Raji (cell line): Measurements from ENCODE around the gene ACSBG1.

ENCODE experiments used
- POLR2A ChIP-seq: IDR thresholded peaks from 2 replicates; pipeline ENCODE4 v1.6.1; 2011; ENCODE audit warnings: low read depth, low read length, control low read depth; ENCODE audit not compliant: insufficient read depth

Gene ACSBG1

GRCh38 chr15:78212008-78212407 lies 22.4 kb downstream of the ACSBG1 start:
- no peak for TF ChIP-seq POLR2A

- TF ChIP-seq POLR2A, result no peak
Observed at GRCh38 chr15:78211189-78211921, 23.0 kb downstream of the ACSBG1 start.

GRCh38 chr15:78210349-78210717 lies 24.0 kb downstream of the ACSBG1 start:
- TF ChIP-seq POLR2A, result no peak

- no peak for TF ChIP-seq POLR2A
Observed at GRCh38 chr15:78209646-78210348, 24.6 kb downstream of the ACSBG1 start.

- no peak for TF ChIP-seq POLR2A
Observed at GRCh38 chr15:78208887-78209645, 25.3 kb downstream of the ACSBG1 start.

- no peak for TF ChIP-seq POLR2A
Observed at GRCh38 chr15:78208341-78208844, 26.0 kb downstream of the ACSBG1 start.

- TF ChIP-seq POLR2A, result no peak
Observed at GRCh38 chr15:78207641-78208340, 26.6 kb downstream of the ACSBG1 start.

- no peak for TF ChIP-seq POLR2A
Observed at GRCh38 chr15:78207110-78207458, 27.3 kb downstream of the ACSBG1 start.

- TF ChIP-seq POLR2A, result no peak
Observed at GRCh38 chr15:78206326-78207109, 27.8 kb downstream of the ACSBG1 start.

GRCh38 chr15:78205856-78206255 lies 28.5 kb downstream of the ACSBG1 start:
- TF ChIP-seq POLR2A, result no peak

GRCh38 chr15:78205337-78205736 lies 29.0 kb downstream of the ACSBG1 start:
- no peak for TF ChIP-seq POLR2A

GRCh38 chr15:78204351-78205309 lies 29.7 kb downstream of the ACSBG1 start:
- no peak for TF ChIP-seq POLR2A
